MG63 (cell line): ENCODE results near the gene RBKS. TPM values are rescaled to one million over a fixed set of nuclear protein-coding genes. Genes with fewer than 3 reads are reported as not detected.
A peak's percentile ranks its signal among the peaks of the same experiment; 100 is the strongest.

Experiments
- DNase-seq: peaks from one replicate; pipeline ENCODE4 v3.0.0-alpha.2; 2020
- H3K27me3 ChIP-seq: fragments of 250-450 bp; sonication (Bioruptor Pico); 2 replicates; pipeline ENCODE4 v1.5.1; 2020; ENCODE audit warnings: mild to moderate bottlenecking, moderate library complexity
- H3K36me3 ChIP-seq: fragments of 250-450 bp; sonication (Bioruptor Pico); 2 replicates; pipeline ENCODE4 v1.5.1; 2020; ENCODE audit warnings: mild to moderate bottlenecking, moderate library complexity
- H3K4me3 ChIP-seq: fragments of 250-450 bp; sonication (Bioruptor Pico); 2 replicates; pipeline ENCODE4 v1.5.1; 2020; ENCODE audit warnings: mild to moderate bottlenecking, moderate library complexity
- H3K9me3 ChIP-seq: fragments of 250-450 bp; sonication (Bioruptor Pico); 2 replicates; pipeline ENCODE4 v1.5.1; 2020; ENCODE audit warnings: mild to moderate bottlenecking, moderate library complexity
- total RNA-seq: library from RNA; depleted of rRNA; stranded (reverse); fragments of >200 nt; shearing (Covaris generic); gene quantifications from 2 replicates; pipeline ENCODE4 v1.2.3, GENCODE V29; 2014; ENCODE audit warnings: low replicate concordance; rRNA removed

Gene RBKS
- total RNA-seq = 4.6 and 8.3 TPM in 2 replicates

- Histone ChIP-seq H3K36me3 (peaks cover 6% of the 10 kb centered on the region), H3K4me3 (peak within 1 kb of the TSS; percentile 66), H3K27me3 (no peaks in the 10 kb centered on the region), H3K9me3 (no peaks in the 10 kb centered on the region)
- peak; percentile 84 for DNase-seq
Observed at GRCh38 chr2:27890146-27890923, at the start of gene RBKS, which contains the start of gene BABAM2. Gene RBKS (minus strand): TSS chr2:27890387. CDS start chr2:27890345, 42 bp downstream. Gene BABAM2 (plus strand): TSS chr2:27890729. CDS start chr2:27894557, 3,828 bp downstream.

GRCh38 chr2:27935026-27935425 lies 44.8 kb upstream of the RBKS start:
- DNase-seq = no peak
- Histone ChIP-seq H3K27me3 (no peaks in the 10 kb centered on the region), H3K36me3 (no peaks in the 10 kb centered on the region; the same call in 1 of the 2 replicates), H3K4me3 (no peak overlapping the region), H3K9me3 (no peaks in the 10 kb centered on the region)

GRCh38 chr2:27932396-27932795 lies 42.2 kb upstream of the RBKS start:
- Histone ChIP-seq H3K36me3 (no peaks in the 10 kb centered on the region; the same call in 1 of the 2 replicates), H3K9me3 (no peaks in the 10 kb centered on the region), H3K27me3 (no peaks in the 10 kb centered on the region), H3K4me3 (no peak overlapping the region)
- DNase-seq = peak; percentile 26

GRCh38 chr2:27931361-27931950 lies 41.3 kb upstream of the RBKS start:
- Histone ChIP-seq H3K36me3 (no peaks in the 10 kb centered on the region; the same call in 1 of the 2 replicates), H3K4me3 (no peak overlapping the region), H3K27me3 (no peaks in the 10 kb centered on the region), H3K9me3 (no peaks in the 10 kb centered on the region)
- DNase-seq = no peak

- H3K36me3 ChIP-seq = no peaks in the 10 kb centered on the region; the same call in 1 of the 2 replicates
- no peaks in the 10 kb centered on the region for H3K9me3 ChIP-seq
- DNase-seq = no peak
- H3K4me3 ChIP-seq = no peak overlapping the region
- H3K27me3 ChIP-seq = no peaks in the 10 kb centered on the region
Observed at GRCh38 chr2:27929916-27930486, 39.8 kb upstream of the RBKS start.

GRCh38 chr2:27925766-27926472 lies 35.7 kb upstream of the RBKS start:
- no peak overlapping the region for H3K4me3 ChIP-seq
- H3K36me3 ChIP-seq = no peaks in the 10 kb centered on the region; the same call in 1 of the 2 replicates
- H3K27me3 ChIP-seq = no peaks in the 10 kb centered on the region
- no peak for DNase-seq
- no peaks in the 10 kb centered on the region for H3K9me3 ChIP-seq

- Histone ChIP-seq H3K36me3 (no peaks in the 10 kb centered on the region), H3K9me3 (no peaks in the 10 kb centered on the region), H3K4me3 (no peak overlapping the region), H3K27me3 (no peaks in the 10 kb centered on the region)
- no peak for DNase-seq
Observed at GRCh38 chr2:27922842-27923241, 32.7 kb upstream of the RBKS start.

GRCh38 chr2:27921880-27922547 lies 31.8 kb upstream of the RBKS start:
- DNase-seq = no peak
- H3K36me3 ChIP-seq = no peaks in the 10 kb centered on the region
- no peaks in the 10 kb centered on the region for H3K27me3 ChIP-seq
- no peak overlapping the region for H3K4me3 ChIP-seq
- H3K9me3 ChIP-seq = no peaks in the 10 kb centered on the region

- Histone ChIP-seq H3K4me3 (no peak overlapping the region), H3K9me3 (no peaks in the 10 kb centered on the region), H3K36me3 (no peaks in the 10 kb centered on the region), H3K27me3 (no peaks in the 10 kb centered on the region)
- no peak for DNase-seq
Observed at GRCh38 chr2:27921424-27921823, 31.2 kb upstream of the RBKS start.

GRCh38 chr2:27920148-27920885 lies 30.1 kb upstream of the RBKS start:
- Histone ChIP-seq H3K9me3 (no peaks in the 10 kb centered on the region), H3K27me3 (no peaks in the 10 kb centered on the region), H3K4me3 (no peak overlapping the region), H3K36me3 (no peaks in the 10 kb centered on the region)
- no peak for DNase-seq

- Histone ChIP-seq H3K4me3 (no peak overlapping the region), H3K27me3 (no peaks in the 10 kb centered on the region), H3K36me3 (no peaks in the 10 kb centered on the region), H3K9me3 (no peaks in the 10 kb centered on the region)
- DNase-seq = no peak
Observed at GRCh38 chr2:27916293-27916995, 26.3 kb upstream of the RBKS start.

- Histone ChIP-seq H3K36me3 (no peaks in the 10 kb centered on the region), H3K4me3 (no peak overlapping the region), H3K27me3 (no peaks in the 10 kb centered on the region), H3K9me3 (no peaks in the 10 kb centered on the region)
- DNase-seq = no peak
Observed at GRCh38 chr2:27915874-27916273, 25.7 kb upstream of the RBKS start.

- no peak for DNase-seq
- Histone ChIP-seq H3K4me3 (no peak overlapping the region), H3K9me3 (no peaks in the 10 kb centered on the region), H3K36me3 (no peaks in the 10 kb centered on the region), H3K27me3 (no peaks in the 10 kb centered on the region)
Observed at GRCh38 chr2:27915191-27915590, 25.0 kb upstream of the RBKS start.

- H3K9me3 ChIP-seq = no peaks in the 10 kb centered on the region
- H3K36me3 ChIP-seq = no peaks in the 10 kb centered on the region
- DNase-seq = no peak
- H3K27me3 ChIP-seq = no peaks in the 10 kb centered on the region
- H3K4me3 ChIP-seq = no peak overlapping the region
Observed at GRCh38 chr2:27914805-27915175, 24.6 kb upstream of the RBKS start.

GRCh38 chr2:27914041-27914804 lies 24.0 kb upstream of the RBKS start:
- Histone ChIP-seq H3K4me3 (no peak overlapping the region), H3K9me3 (no peaks in the 10 kb centered on the region), H3K27me3 (no peaks in the 10 kb centered on the region), H3K36me3 (no peaks in the 10 kb centered on the region)
- no peak for DNase-seq
